Memory B cell (primary cell): Measurements from ENCODE around the gene CIZ1.
"Not testable (repeated sequence)": the region's sequence is repeated elsewhere in the genome, so short reads cannot be mapped to it uniquely, and the experiment has no call there.

Experiments used
- ATAC-seq: fragments of 150-1000 bp; cut with Tn5 transposase; 2 replicates; pipeline ENCODE4 v1.10.0; 2021; ENCODE audit warnings: low read depth, mild to moderate bottlenecking, moderate library complexity
- DNase-seq, 2 donors: peaks; one replicate each; pipeline ENCODE4 v3.0.0; 2022; ENCODE audit warnings: low spot score in 2 of 2
- H3K27ac Mint-ChIP-seq: one replicate; pipeline ENCODE4 v1.8.0; 2022; ENCODE audit warnings: mild to moderate bottlenecking, moderate library complexity, mixed read lengths
- H3K27me3 Mint-ChIP-seq: one replicate; pipeline ENCODE4 v1.8.0; 2022; ENCODE audit warnings: mixed read lengths
- H3K36me3 Mint-ChIP-seq: one replicate; pipeline ENCODE4 v1.8.0; 2022; ENCODE audit warnings: mild to moderate bottlenecking, mixed read lengths
- H3K4me1 Mint-ChIP-seq: one replicate; pipeline ENCODE4 v1.8.0; 2022; ENCODE audit warnings: mixed read lengths
- H3K4me3 Mint-ChIP-seq: one replicate; pipeline ENCODE4 v1.8.0; 2022; ENCODE audit warnings: mild to moderate bottlenecking, moderate library complexity, mixed read lengths
- H3K9me3 Mint-ChIP-seq: one replicate; pipeline ENCODE4 v1.8.0; 2022; ENCODE audit warnings: mixed read lengths

The CIZ1 gene

DNA sequence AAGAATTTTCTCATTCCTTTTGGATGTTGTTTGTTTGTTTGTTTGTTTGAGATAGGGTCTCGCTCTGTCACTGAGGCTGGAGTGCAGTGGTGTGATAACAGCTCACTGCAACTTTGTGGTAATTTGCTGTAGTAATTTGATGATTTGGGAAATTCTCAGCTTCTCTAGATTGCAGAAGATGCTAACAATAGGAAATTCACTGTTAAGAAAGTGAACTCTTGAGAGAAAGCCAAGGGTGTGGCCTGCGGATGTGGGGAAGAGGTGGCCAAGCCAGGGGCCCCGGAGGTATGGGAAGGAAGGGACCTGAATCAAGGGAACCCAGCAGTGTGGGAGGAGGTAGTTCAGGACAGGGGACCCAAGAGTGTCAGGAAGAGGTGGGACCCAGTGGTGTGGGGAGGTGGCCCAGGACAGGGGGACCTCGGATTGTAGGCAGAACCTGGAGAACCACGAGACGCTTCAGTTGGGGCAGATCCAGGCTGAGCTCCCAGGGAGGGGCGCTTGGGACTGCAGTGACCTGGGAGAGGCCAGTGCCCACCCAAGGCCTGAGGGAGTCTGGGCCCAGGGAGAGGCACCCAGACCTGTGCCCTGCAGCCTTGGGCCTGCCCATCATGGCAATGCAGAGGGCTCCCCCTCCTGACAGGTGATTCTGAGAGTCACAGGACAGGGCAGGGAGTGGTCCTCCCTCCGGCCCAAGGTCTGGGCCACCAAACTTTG, 47.7 kb downstream of the CIZ1 start:
- H3K27ac Mint-ChIP-seq, result no peak overlapping the region
- no peaks in the 10 kb centered on the region for H3K4me1 Mint-ChIP-seq
- H3K27me3 Mint-ChIP-seq, result peaks cover 4% of the 10 kb centered on the region
- DNase-seq, result no peak
- no peak for ATAC-seq
- H3K4me3 Mint-ChIP-seq, result no peak overlapping the region
- no peaks in the 10 kb centered on the region for H3K36me3 Mint-ChIP-seq
- no peaks in the 10 kb centered on the region for H3K9me3 Mint-ChIP-seq

DNA sequence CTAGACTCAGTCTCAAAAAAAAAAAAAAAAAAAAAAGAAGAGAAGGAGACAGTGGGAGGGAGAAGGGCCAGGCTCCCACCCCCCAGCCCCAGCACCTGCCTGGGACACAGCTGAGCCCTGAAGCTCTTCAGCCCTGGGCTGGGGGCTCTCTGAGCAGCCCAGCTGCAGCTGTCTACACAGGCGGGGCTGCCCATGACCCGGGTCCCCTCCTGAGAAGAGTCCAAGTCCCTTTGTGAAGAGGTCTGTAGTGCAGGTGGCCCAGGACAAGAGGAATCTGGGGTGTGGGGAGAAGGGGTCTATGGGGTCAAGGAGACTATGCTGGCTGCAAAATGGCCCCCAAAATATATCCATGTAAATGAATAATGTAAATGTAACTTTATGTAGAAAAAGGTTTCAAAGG, 48.8 kb downstream of the CIZ1 start:
- ATAC-seq (no peak), DNase-seq (no peak)
- Mint-ChIP-seq H3K4me1 (no peaks in the 10 kb centered on the region), H3K36me3 (no peaks in the 10 kb centered on the region), H3K27ac (no peak overlapping the region), H3K4me3 (no peak overlapping the region), H3K27me3 (peaks cover 4% of the 10 kb centered on the region), H3K9me3 (no peaks in the 10 kb centered on the region)

DNA sequence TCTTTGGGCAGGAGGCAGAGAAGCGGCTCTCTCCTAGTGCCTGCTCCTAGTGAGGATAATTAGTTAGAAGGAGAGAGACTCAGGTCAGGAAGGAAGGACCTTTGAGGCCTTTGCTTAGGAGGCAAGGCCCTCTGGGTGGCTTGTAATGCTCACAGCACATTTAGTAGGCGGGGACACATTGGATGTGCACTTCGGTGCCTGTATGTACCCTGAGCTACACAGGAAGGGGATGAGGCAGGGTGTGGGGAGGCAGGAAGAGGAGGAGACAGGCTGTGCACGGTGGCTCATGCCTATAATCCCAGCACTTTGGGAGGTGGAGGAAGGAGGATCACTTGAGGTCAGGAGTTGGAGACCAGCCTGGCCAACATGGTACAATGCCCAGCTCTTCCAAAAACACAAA, 49.3 kb downstream of the CIZ1 start:
- Mint-ChIP-seq H3K9me3 (no peaks in the 10 kb centered on the region), H3K27me3 (peaks cover 4% of the 10 kb centered on the region), H3K4me3 (no peak overlapping the region), H3K27ac (no peak overlapping the region), H3K4me1 (no peaks in the 10 kb centered on the region), H3K36me3 (no peaks in the 10 kb centered on the region)
- no peak for ATAC-seq
- DNase-seq, result no peak

DNA sequence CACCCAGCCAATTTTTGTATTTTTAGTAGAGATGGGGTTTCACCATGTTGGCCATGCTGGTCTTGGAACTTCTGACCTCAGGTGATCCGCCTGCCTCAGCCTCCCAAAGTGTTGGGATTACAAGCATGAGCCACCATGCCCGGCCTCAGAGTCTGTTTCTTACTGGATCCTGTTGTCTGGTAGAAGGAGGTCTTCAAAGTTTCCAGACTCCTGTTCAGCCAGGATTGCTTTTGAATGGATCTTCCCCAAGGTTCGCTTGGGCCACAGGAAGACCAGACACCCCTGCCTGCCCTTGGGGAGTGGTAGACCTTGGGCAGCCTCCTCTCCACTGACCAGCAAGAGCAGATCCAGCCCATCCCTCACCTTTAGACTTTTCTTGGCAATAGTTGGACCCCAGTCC, 49.8 kb downstream of the CIZ1 start:
- Mint-ChIP-seq H3K36me3 (no peaks in the 10 kb centered on the region), H3K27me3 (peaks cover 4% of the 10 kb centered on the region), H3K4me3 (no peak overlapping the region), H3K9me3 (no peaks in the 10 kb centered on the region), H3K27ac (no peak overlapping the region), H3K4me1 (no peaks in the 10 kb centered on the region)
- DNase-seq (no peak), ATAC-seq (no peak)

DNA sequence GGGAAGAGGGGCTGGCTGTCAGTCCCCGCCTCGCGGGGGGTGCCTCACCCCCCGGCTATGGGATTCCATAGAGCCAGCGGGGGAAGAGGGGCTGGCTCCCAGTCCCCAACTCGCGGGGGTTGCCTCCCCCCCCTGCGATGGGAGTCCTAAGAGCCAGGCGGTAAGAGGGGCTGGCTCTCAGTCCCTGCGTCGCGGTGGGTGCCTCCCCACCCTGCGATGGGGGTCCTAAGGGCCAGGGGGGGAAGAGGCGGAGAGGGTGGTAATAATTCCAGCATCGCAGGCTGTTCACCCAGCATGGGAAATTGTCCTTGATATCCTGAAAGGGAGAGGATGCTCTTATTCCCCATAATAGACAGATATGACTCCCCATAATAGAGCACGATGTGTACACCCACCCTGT, 51.8 kb downstream of the CIZ1 start:
- Mint-ChIP-seq H3K9me3 (no peaks in the 10 kb centered on the region), H3K4me1 (no peaks in the 10 kb centered on the region), H3K27ac (no peak overlapping the region), H3K27me3 (peaks cover 4% of the 10 kb centered on the region), H3K4me3 (no peak overlapping the region), H3K36me3 (no peaks in the 10 kb centered on the region)
- no peak for ATAC-seq
- no peak for DNase-seq

DNA sequence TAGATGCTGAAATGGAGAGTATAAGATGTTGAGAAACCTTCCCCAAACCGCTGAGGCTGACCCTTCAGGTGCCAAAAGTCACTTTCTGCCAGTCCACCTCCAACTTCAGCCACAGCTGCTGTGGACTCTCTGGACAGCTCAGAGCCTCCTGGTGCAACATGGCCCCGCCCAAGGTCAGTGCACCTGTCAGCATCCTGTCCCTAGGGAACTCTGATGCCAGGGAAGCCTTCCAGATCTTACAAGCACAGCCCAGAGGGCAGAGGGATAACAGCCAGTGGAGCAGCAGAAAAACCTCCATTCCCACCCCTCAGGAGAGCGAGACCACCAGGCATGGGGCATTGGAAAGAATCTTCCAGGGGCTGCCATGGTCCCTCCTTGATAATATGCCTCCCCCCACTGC, 53.4 kb downstream of the CIZ1 start:
- H3K36me3 Mint-ChIP-seq, result no peaks in the 10 kb centered on the region
- no peaks in the 10 kb centered on the region for H3K4me1 Mint-ChIP-seq
- no peak overlapping the region for H3K27ac Mint-ChIP-seq
- no peak overlapping the region for H3K4me3 Mint-ChIP-seq
- H3K9me3 Mint-ChIP-seq, result no peaks in the 10 kb centered on the region
- ATAC-seq, result no peak
- peaks cover 4% of the 10 kb centered on the region for H3K27me3 Mint-ChIP-seq
- no peak for DNase-seq

DNA sequence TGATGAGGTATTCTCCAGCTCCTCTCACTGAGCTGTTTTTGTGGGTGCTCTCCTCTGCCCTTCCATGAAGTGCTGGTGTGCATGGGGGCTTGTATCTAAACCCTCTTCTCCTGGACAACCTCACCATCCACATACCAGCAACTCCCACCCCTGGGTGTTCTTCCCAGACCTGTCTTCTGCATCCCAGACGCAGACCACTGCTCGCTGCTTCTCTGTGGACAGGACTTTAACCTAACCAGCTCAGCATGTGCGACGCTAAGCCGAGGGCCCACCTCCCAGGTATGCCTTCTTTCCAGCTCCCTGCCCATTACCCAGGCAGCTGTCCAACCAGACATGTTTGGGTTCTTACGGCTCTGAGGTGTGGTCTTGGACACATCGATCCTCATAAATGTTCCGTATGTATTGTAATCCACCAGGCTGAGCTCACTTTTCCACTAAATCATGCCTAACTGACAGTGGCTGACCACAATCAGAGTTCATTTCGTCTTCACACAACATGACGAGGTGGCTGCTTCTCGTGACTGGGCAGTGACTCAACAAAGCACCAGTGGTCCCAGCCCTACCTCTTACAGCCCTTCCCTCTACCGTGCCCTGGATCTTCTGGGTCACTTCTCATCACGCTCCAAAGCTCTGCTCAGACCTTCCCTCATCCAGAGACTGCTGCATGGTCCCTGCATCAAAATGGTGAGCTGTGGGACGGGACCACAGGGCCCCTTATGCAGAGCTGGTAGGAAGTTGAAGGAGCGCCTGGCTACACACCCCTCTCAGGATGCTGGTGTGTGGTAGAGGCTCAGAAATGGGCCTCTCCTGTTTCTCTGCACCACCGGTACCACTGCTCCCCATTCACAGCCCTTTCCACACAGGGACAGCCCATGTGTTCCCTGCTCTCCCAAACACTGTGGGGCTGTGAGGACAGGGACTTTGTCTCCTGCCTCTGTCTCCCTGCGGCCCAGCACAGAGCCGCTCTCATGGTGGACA, 54.3 kb downstream of the CIZ1 start:
- DNase-seq (no peak), ATAC-seq (no peak)
- Mint-ChIP-seq H3K4me1 (no peaks in the 10 kb centered on the region), H3K27me3 (peaks cover 7% of the 10 kb centered on the region), H3K9me3 (no peaks in the 10 kb centered on the region), H3K36me3 (no peaks in the 10 kb centered on the region), H3K4me3 (no peak overlapping the region), H3K27ac (no peak overlapping the region)

DNA sequence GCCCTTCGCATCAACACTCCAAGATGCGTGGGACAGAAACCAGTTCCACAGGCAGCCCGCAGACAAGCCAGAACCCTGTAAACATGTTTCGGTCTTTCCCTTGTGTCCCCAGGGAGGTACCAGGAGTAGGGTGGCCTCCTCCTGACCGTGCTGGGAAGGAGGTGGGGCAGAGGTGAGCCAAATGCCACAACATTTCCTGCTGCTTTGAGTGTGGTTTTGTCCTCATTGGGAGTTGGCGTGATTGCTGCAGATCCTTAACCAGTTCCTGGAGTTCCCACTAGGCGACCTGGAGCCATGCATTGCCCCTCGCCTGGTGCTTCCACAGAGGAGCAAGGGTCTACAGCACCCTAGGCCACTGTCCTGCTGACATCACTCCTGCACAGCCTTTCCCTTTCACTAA, 55.8 kb downstream of the CIZ1 start:
- H3K36me3 Mint-ChIP-seq, H3K27ac Mint-ChIP-seq, DNase-seq, H3K4me1 Mint-ChIP-seq, H3K9me3 Mint-ChIP-seq, H3K27me3 Mint-ChIP-seq, H3K4me3 Mint-ChIP-seq, ATAC-seq: not testable (repeated sequence)

DNA sequence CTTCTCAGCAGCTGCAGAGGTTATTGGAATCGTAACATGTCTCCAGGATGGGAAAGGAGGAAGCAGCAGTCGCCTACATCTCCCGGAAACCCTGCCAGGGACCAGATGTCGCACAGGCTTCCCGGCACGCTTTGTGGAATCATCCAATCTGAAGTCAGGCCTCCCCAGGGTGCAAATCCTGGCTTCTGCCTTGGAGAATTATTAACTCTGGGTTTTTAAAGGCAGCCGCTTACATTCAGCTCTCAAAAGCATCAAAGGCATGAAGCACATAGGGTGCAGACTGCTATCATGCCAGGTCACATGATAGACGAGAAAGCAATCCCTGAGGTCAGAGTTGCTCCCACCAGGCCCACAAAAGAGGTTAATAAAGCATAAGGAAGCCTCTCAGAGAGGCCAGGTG, 59.2 kb downstream of the CIZ1 start:
- H3K27me3 Mint-ChIP-seq, H3K27ac Mint-ChIP-seq, ATAC-seq, H3K9me3 Mint-ChIP-seq, DNase-seq, H3K4me1 Mint-ChIP-seq, H3K4me3 Mint-ChIP-seq, H3K36me3 Mint-ChIP-seq: not testable (repeated sequence)

DNA sequence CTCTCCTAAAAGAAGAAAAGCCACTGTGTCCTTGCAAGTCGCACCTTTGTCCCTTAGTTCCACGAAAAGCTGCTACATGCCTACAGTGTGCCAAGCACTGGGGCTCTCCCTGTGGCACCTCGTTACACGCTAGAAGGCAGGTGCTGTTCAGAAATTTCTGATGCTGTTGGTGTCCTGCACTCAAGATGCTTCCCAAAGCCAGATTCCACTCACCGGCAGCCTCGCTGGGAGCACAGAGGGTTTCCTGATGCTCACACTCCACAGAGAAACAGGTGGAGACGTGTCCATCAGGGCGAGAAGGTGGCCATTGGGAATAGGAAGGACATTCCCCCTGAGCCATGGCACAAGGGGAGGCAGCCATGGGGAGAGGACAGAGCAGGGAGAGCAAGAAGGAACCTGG, 60.0 kb downstream of the CIZ1 start:
- not testable (repeated sequence) for H3K27me3 Mint-ChIP-seq, H3K4me3 Mint-ChIP-seq, H3K4me1 Mint-ChIP-seq, H3K9me3 Mint-ChIP-seq, H3K36me3 Mint-ChIP-seq, DNase-seq, H3K27ac Mint-ChIP-seq, ATAC-seq

DNA sequence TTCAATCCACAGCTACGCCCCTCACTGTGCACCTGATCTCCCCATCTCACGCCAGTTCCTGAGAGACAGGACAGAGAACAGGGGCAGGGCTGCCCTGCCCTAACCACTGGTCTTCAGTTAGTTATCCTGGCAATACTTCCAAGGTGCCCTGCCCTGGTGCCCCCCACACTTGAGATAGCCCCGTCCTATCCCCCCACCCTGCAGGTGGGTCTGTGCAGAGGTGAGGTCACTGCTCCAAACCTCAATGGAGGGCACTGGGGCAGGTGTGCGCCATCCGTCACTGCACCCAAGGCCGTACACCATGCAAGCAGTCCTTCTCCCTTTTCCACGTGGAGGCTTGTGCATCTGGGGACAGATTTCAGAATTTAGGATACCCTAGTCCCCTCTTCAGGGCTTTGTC, 60.7 kb downstream of the CIZ1 start:
- H3K4me3 Mint-ChIP-seq, H3K27me3 Mint-ChIP-seq, H3K36me3 Mint-ChIP-seq: not testable (repeated sequence)

DNA sequence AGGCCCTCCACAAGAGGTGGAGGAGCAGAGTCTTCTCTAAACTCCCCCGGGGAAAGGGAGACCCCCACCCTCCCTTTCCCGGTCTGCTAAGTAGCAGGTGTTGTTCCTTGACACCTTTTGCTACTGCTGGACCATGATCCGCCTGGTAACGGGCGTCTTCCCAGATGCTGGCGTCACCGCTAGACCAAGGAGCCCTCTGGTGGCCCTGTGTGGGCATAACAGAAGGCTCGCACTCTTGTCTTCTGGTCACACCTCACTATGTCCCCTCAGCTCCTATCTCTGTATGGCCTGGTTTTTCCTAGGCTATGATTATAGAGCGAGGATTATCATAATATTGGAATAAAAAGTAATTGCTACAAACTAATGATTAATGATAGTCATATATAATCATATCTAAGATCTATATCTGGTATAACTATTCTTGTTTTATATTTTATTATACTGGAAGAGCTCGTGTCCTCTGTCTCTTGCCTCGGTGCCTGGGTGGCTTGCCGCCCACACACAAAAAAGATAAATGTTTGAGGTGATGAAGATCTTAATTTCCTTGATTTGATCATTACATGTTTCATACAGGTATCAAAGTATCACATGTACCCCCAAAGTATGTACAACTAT, 61.3 kb downstream of the CIZ1 start:
- H3K27ac Mint-ChIP-seq, ATAC-seq, H3K9me3 Mint-ChIP-seq, H3K27me3 Mint-ChIP-seq, H3K36me3 Mint-ChIP-seq: not testable (repeated sequence)
- Mint-ChIP-seq H3K4me3 (peak overlapping the region; percentile 56), H3K4me1 (peaks cover 15% of the 10 kb centered on the region)
- DNase-seq, result peak in 1 of 2 donors; percentile 35

More for the DNA sequence above, 60.7 kb downstream of the CIZ1 start:
- peaks cover 10% of the 10 kb centered on the region for H3K4me1 Mint-ChIP-seq
- H3K9me3 Mint-ChIP-seq, H3K27ac Mint-ChIP-seq, DNase-seq, ATAC-seq: not testable (repeated sequence)

DNA sequence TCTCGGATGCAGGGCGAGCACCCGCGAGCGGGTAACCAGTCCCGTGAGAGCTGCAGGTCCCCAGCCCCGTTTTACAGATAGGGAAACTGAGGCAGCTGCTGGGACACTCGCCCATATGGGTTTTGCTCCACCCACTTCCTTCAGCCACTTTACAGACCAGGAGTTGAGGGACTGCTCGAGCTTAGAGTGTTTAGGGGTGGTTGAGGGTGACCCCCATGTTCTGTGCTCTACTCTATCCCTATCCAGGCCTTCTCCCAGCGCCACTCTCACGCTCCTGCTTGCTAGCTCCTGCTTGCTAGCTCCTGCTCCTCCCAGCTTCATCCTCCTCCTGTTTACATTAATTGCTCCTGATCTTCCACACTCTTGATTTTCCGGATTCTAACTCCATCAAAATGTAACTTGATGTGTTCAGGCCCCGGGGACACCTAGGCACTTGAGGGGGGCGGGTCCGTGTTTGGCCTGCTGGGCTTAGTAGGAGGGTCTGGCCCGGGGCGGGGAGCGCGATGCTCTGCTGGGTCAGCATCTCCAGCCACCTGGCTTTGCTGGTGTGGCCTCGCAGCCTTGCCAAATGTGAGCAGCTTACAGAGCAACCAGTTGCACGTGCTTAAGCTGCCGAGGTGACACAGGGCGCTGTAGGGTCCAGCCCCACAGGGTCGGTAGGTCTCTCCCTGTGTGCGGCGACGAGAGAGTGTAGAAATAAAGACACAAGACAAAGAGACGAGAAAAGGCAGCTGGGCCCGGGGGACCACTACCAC, 62.4 kb downstream of the CIZ1 start:
- Mint-ChIP-seq H3K9me3 (no peaks in the 10 kb centered on the region), H3K27ac (peak overlapping the region; percentile 96), H3K4me3 (peak overlapping the region; percentile 93), H3K4me1 (peaks cover 19% of the 10 kb centered on the region), H3K36me3 (no peaks in the 10 kb centered on the region), H3K27me3 (peaks cover 5% of the 10 kb centered on the region)
- no peak for DNase-seq
- ATAC-seq, result no peak
